Lung microvascular endothelial cell (primary cell): ENCODE results near the gene BCAS4. TPM values are rescaled to one million over a fixed set of nuclear protein-coding genes. Genes with fewer than 3 reads are reported as not detected.
"Not testable (repeated sequence)": the region's sequence is repeated elsewhere in the genome, so short reads cannot be mapped to it uniquely, and the experiment has no call there.

ENCODE experiments used
- DNase-seq, 2 donors: peaks; one replicate each; pipeline versions ENCODE4 v3.0.0 to v3.0.0-alpha.2; 2010; ENCODE audit warnings: low read depth in 2 of 2
- total RNA-seq: library from RNA; depleted of rRNA; stranded (reverse); fragments of >200 nt; gene quantifications from 2 replicates; pipeline ENCODE4 v1.2.1, GENCODE V29; 2014

The BCAS4 gene
- total RNA-seq, result 0.60 and 0.87 TPM in 2 replicates

GRCh38 chr20:50794846-50795634 is at the start of gene BCAS4:
BCAS4 (plus strand) TSS chr20:50795061; CDS start chr20:50795084, 23 bp downstream.
- peak; percentile 77 to 86 for DNase-seq

DNA sequence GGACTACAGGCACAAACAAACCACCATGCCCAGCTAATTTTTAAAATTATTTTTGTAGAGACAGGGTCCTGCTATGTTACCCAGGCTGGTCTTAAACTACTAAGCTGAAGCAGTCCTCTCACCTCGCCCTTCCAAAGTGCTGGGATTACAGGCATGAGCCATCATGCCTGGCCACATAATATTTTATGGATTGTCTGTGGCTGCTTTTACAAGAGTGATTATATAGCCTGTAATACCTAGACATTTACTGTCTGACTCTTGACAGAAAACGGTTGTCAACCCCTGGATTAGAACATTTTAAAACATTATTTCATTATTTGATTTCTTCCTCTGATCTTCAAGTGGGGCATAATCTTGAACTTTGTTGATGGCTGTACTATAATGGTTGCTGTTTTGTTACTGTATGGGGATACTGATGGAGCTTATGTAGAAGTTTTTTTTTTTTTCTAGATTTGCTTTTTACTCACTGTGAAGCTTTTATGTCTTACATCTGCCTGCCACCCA is 49.2 kb upstream of the BCAS4 start:
- no peak for DNase-seq

DNA sequence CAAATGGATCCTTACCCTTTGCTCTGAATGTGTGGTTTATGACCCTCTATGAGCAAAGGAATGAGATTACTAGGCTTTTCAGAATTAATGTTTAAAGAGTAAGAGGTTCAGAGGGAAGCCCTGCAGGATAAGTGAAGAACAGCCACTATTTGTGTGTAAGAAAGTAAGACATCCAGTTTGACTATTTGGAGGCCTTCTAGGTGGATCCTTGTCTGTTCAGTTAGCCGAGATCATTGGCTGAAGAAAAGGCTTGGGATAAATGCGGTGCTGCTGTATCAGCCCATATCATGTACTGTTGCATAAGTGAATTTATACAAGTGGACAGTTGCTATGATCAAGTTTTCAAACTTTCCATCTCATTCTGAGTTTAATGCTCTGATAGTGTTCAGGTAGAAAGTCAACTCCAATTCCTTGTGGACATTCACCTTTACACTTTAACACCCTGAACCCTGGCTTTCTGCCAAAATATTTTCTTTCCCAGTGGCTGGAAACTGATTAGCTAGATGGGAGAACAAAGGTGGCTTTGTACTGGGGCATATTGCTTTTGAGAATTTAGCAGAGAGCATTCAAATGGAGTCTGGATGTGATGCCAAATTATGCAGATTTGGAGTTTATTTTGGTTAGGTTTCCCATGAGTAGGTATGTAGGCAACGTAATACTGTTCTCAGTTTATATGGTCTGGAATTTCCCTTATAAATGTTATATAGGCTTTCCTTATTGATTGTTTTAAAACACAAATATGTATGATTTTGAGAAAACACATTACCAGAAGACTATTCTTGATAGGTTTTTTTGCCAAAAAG is 48.5 kb upstream of the BCAS4 start:
- DNase-seq, result no peak

GRCh38 chr20:50747275-50747674 is 47.6 kb upstream of the BCAS4 start:
- no peak for DNase-seq

- no peak for DNase-seq
These were observed 44.7 kb upstream of the BCAS4 start for GRCh38 chr20:50750145-50750671.

- DNase-seq, result no peak
These were observed 41.7 kb upstream of the BCAS4 start for GRCh38 chr20:50753152-50753551.

- DNase-seq, result no peak
These were observed 40.4 kb upstream of the BCAS4 start for GRCh38 chr20:50754420-50754819.

GRCh38 chr20:50756447-50756846 is 38.4 kb upstream of the BCAS4 start:
- no peak for DNase-seq

DNA sequence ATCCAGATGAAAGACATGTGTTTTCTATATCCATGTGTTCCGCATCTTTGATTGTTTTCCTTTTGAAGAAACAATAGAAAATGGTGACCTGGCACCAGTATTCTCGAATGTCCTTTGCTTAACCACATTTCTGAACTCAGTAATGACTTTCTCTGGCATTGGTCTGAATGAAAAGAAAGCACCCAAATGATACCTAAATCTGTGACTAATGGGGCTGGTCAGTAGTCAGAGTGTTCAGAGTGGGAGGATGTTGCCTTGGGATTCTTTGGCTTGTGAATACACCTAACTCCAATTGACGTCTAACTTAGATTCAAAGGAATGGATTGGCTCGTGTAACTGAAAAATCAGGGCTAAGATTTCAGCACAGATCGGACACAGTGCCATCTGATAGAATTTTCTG is 36.4 kb upstream of the BCAS4 start:
- no peak for DNase-seq

DNA sequence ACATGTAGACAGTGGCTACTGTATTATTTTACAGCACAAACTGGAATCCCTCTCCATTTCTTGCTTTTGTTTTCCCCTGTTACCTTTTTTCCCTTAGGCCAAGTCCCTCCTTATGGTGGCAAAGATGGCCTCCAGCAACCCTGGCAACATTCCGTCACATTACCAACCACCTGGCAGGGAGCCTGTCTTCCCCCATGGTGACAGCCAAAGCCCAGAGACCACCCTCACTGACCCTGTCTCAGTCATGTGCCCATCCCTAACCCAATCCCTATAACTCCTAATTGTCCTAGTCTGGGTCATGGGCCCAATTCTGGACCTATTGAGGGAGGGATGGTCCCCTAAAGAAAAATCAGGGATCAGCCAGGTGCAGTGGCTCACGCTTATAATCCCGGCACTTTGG is 35.9 kb upstream of the BCAS4 start:
- no peak for DNase-seq

DNA sequence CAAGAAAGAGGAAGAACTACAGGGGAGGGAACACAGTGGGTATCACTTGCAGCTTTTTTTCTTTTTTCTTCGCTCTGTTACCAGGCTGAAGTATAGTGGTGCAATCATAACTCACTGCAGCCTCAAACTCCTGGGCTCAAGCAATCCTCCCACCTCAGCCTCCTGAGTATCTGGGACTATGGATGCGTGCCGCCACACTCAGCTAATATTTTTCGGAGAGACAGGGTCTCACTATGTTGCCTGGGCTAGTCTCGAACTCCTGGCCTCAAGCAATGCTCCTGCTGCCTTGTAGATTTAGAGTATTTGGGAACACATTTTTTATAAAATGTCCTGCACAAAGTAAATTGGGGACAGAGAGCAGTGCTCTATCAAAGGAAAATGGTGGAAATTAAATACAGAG is 35.2 kb upstream of the BCAS4 start:
- DNase-seq, result no peak

GRCh38 chr20:50762045-50762422 is 32.8 kb upstream of the BCAS4 start:
- DNase-seq, result no peak

DNA sequence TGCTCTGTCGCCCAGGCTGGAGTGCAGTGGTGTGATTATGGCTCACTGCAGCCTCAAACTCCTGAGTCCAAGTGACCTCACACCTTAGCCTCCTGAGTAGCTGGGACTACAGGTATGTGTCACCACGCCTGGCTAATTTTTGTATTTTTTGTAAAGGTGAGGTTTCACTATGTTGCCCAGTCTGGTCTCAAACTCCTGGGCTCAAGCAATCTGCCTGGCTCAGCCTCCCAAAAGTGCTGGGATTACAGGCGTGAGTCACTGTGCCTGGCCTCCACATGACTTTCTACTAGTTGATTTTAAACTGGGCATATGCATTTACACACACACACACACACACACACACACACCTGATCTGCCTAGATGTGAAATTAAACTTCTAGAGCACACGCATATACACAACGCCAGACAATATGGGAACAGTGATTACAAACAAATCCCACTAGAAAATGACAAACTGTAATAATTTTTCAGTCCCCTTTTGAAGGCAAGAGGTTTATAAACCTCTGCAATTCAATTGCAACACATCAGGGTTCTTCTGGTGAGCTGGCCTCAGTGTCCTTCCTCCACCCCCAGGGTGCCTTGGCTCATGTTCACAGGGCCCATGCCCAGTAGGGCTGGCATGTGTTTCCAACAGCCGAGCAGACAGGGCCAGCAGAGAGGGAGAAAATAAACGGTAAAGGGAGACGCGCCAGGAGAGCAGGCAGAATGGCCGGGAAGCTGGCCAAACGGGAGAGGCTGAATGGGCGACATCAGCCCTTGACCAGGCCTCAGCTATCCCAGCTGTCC is 32.2 kb upstream of the BCAS4 start:
- peak in 1 of 2 donors; percentile 32 for DNase-seq

- not testable (repeated sequence) for DNase-seq
These were observed 31.1 kb upstream of the BCAS4 start for GRCh38 chr20:50763550-50764458.

- not testable (repeated sequence) for DNase-seq
These were observed 29.6 kb upstream of the BCAS4 start for GRCh38 chr20:50765251-50765650.

DNA sequence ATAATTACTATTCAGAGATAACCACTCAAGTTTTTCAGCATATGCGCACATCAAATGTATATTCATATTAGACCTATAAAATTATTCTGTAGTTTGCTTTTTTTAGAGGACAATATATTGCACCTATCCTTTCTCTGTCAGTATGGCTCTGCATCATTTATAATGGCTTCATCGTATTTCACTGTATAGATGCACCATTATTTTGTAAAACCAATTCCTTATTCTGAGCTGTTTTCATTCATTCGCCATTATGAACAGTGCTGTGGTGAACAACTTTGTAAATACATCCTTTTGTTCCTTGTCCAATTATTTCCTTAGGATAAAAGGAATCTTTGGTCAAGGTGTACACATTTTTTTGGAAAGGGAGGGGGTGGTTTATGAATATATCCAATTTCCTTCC is 29.2 kb upstream of the BCAS4 start:
- DNase-seq, result no peak

- not testable (repeated sequence) for DNase-seq
These were observed 27.7 kb upstream of the BCAS4 start for GRCh38 chr20:50766955-50767809.

DNA sequence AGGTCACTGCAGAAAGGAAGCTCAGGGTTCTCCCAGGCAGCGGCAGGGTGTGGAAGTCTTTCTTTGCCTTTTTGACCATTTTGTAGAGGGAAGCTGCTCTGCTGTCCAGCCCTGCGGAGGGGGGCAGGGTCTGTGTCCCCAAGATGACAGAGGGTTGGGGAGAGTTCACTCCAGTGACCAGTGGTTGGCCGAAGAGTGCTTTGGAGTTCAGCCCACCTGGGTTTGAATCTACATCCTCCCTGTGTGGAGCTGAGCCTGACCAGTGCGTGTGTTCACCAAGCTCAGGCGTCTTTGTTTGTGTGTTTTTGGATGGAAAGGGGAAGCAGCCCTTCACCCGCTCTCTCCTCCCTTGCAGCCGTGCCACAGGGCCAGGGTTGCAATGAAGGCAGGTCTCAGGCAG is 25.9 kb upstream of the BCAS4 start:
- not testable (repeated sequence) for DNase-seq

- DNase-seq, result not testable (repeated sequence)
These were observed 25.2 kb upstream of the BCAS4 start for GRCh38 chr20:50769551-50770085.
